Gastrocnemius medialis (tissue), 4 donors: ENCODE measurements around the gene FKBP1A.

Experiments used
- CTCF ChIP-seq, 5 experiments: fragments of 450-650 bp in 3 of 5; fragments of 200-600 bp in 2 of 5; sonication (generic) in 2 of 5; IDR thresholded peaks in 4 of 5; conservative IDR thresholded peaks in 1 of 5; 1 replicate in 4 of 5; 2 replicates in 1 of 5; pipeline ENCODE4 v1.5.1; 2016 to 2019; ENCODE audit warnings: antibody characterized with exemption in 5 of 5, mild to moderate bottlenecking in 3 of 5, moderate library complexity in 3 of 5
- POLR2A ChIP-seq, 2 donors: fragments of 450-650 bp; IDR thresholded peaks; one replicate each; pipeline ENCODE4 v1.6.1; 2017; ENCODE audit warnings: antibody characterized with exemption in 2 of 2, mild to moderate bottlenecking in 2 of 2, moderate library complexity in 2 of 2

- peak; percentile 75 to 86 (median 81) for TF ChIP-seq CTCF (IDR thresholded peaks at IDR 0.05 in 4 of 5, conservative IDR thresholded peaks at IDR 0.05 in 1 of 5)
- no peak for TF ChIP-seq POLR2A (IDR thresholded peaks at IDR 0.05)
Measured at GRCh38 chr20:1437235-1437904, 44.5 kb upstream of the FKBP1A start.
